GM21390 (cell line): ENCODE data around the gene UTS2B.

Source experiments
- ATAC-seq: cut with Tn5 transposase; IDR thresholded peaks from one replicate; pipeline ENCODE4 v1.9.1; 2021; ENCODE audit not compliant: unreplicated experiment

Gene UTS2B

GRCh38 chr3:191329654-191330529, at the start of gene UTS2B:
TSS of gene UTS2B (minus strand) at chr3:191330526. CDS start at chr3:191282189, 48,337 bp downstream.
- ATAC-seq, result peak; percentile 30

DNA sequence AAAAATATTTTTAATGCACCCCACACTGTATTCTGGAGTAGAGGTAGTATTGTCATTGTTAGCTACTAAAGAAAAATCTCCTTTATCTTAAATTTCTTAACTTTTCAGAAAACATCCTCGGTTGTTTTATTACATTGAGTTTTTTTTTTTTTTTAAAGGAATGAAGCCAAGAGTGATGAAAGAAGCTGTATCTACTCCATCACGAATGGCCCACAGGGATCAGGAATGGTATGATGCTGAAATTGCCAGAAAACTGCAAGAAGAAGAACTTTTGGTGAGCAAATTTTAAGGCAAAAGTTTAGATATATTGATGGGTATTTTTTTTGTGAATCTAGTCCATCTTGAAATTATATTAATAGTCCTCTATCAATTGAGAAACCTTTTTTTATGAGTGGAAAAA, 49.7 kb upstream of the UTS2B start:
- ATAC-seq, result no peak

- ATAC-seq, result no peak
These were observed 49.1 kb upstream of the UTS2B start for GRCh38 chr3:191379446-191379845.

DNA sequence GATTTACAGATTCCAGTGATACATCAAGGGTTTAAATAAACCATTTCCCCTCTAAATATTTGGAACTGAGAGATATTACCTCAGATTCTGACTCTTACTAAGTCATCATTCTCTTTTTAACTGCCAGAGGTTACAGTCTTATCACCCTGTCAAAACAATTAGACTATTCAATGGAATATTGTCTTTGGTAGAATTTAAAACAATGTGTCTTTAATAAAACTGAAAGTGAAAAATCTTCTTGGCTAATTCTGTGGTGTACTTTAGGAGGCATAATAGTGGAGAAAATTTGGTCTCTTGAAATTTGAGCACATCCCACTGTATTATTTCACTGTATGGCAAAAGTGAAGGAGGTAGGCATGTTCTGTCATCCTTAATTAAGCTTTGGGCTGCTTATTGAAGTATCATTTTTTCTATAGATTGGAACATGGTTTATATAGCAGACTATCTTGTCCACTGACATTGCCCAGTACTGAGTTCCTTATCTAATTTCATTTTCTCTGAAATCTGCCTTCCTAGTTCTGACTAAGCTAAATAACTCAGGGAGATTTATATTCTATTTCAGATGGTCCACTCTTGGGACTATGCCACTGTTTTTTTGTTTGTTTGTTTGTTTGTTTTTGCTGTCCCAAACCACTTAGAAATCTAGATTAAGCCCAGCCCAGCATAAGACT, 48.0 kb upstream of the UTS2B start:
- ATAC-seq, result no peak

DNA sequence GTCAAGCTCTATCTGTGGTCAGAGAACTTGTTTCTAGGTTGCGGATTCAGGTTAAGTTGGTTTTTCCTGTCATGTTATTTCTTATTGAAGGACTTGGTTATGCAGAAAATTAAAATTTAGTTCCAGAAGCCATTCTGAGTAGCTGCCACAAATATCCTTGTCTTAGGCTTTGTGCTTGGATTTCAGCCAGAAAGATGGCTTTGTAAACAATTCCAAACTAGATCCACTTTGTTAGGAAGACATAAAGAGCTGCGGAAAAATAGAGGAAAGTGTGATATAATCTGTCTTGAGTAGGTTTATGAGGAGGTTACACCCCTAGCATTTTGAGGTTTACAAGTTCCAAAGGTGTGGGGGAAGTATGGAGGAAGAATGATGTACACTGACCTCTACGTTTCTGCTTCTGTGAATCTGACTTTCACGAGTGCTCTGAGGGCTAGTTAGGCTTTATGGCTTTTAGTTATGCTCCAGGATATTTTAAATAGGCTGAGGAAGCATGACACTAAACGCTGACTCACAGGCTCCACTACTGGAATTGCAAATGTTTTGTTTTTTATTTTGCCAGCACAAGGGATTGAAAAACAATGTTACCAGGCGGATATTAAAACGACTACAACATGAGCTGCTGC, 46.3 kb upstream of the UTS2B start:
- no peak for ATAC-seq

DNA sequence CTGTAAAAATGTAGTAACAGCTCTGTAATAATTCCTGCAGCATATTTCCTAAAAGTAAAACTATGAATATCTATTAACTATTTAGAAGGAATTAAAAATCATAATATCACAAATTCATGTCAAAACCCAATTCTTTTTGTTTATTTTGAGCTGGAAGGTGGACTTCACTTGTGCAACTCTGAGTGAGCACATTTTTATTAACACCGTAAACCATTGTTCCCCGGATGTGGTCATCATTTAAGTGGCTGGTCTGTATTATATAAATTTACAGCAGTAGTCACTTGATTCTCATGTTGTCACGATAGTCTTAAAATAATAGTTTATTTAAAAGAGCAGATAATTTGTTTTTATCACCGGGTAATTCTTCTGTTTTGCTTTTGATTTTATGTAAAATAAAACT, 43.0 kb upstream of the UTS2B start:
- no peak for ATAC-seq

DNA sequence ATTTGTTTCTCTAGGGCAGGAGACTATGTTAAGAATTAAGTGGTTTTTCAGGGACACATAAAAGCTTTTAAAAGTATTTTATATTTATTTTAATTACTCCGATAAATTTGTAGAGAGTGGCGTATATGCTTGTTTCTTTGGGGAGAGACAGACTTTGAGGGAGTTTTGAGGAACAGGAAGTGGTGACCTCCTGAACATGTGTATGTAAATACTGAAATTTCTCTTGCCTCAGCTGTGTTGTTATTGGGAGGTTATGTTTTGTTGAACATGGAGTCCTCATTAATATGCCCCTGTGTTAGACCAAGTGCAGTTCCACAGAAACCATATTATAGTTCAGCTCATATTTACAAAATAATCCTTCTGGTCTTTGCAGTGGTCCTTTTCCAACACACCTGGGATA, 41.8 kb upstream of the UTS2B start:
- no peak for ATAC-seq

GRCh38 chr3:191369616-191370010, 39.3 kb upstream of the UTS2B start:
- ATAC-seq, result no peak

DNA sequence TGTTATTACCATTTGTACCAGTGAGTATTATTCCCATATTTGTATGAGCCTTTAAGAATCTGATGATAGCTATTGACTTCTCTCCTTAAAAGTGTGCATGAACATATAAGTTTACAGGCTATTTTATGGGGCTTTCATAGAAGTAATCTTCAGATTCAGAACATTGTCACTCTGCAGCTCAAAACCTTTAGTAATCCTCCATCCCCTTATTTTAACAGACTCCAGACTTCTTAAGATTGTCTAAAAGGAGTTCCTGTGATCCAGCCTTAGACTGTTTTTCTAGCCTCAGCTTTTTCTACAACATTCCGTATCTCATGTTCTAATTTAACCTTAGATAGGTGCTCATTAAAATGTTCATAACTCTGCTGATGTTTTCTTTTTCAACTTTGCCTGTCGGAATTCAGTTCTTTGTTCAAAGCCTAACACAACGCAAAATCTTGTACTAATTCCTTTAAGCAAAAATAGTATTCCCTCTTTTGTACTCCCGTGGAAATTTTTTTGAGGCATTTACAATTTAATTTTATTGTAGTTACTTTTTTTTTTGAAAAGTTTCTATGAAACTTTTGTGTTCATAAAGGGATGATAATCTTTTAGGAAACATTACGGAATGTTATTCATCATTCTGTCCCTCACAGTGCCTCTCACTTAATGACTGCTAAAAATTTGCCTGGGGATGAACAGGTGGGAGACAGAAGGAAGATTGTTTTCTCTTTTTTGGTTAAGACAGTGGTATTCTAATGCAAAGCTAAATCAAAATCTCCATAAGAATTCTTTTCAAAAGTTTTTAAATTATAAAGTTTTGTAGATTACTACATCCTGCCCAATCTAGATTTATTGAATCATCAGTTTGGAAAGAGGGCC, 38.7 kb upstream of the UTS2B start:
- no peak for ATAC-seq

GRCh38 chr3:191366675-191367074, 36.3 kb upstream of the UTS2B start:
- ATAC-seq, result no peak

DNA sequence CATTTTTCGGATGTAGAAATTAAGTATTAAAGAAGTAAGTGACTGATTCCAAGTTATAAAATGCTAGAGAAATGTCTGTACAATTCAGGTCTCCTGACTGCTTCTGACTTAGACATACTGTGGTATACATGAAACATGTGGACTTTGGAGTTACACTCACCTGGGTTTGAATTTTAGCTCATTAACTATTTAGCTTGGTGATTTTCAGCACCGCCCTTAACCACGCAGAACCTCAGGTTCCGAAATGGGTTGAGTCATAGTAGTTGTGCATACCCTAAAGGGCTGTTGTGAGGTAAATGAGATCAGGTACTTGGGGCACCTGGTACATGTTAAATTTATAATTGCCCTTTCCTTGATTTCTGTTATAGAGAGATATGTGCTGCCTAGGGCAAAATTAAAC, 32.9 kb upstream of the UTS2B start:
- no peak for ATAC-seq

GRCh38 chr3:191362524-191363090, 32.3 kb upstream of the UTS2B start:
- ATAC-seq, result no peak

DNA sequence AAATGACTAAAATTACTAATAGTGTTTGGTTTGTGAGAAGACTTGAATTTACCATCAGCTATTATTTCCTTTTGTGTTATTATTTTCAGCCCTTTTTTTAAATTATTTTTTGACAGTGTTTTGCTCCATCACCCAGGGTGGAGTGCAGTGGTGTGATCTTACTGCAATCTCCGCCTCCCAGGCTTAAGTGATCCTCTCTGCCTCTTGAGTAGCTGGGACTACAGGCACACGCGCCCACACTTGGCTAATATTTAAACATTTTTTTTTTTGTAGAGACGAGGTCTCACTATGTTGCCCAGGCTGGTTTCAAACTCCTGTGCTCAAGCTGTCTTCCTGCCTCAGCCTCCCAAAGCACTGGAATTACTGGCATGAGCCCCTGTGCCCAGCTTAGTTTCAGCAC, 31.7 kb upstream of the UTS2B start:
- no peak for ATAC-seq

DNA sequence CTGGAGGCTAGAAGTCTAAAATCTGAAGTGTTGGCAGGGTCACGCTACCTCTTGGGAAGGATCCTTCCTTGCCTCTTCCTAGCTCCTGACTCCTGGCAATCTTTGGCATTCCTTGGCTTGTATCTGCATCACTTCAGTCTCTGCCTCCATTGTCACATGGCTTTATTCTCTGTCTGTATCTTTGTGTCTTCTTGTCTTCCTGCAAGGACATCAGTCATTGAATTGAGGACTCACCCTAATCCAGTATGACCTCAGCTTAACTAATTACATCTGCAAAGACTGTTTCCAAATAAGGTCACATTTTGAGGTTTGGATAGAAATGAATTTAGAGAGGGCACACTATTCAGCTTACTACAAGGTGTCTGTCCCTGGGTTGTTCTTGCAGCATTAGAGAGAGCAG, 31.1 kb upstream of the UTS2B start:
- no peak for ATAC-seq

DNA sequence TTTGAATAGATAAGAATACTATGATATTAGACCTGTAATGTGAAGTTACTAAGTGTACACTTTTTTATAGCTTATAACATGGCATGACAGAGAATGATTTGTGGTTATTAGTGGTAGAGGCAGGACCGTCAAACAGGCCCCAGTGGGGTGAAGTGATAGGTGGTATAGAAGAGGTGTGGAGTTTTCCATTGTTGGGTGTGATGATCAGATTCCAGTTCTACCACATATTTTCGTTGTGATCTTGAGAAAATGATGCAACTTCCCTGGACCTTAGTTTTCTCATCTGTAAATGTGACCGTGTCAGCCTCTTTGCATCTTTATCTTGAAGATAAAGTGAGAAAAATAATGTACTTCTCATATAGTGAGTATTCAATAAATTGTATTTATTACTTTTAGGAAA, 30.3 kb upstream of the UTS2B start:
- ATAC-seq, result no peak

- peak; percentile 33 for ATAC-seq
These were observed 28.6 kb upstream of the UTS2B start for GRCh38 chr3:191358929-191359328.

DNA sequence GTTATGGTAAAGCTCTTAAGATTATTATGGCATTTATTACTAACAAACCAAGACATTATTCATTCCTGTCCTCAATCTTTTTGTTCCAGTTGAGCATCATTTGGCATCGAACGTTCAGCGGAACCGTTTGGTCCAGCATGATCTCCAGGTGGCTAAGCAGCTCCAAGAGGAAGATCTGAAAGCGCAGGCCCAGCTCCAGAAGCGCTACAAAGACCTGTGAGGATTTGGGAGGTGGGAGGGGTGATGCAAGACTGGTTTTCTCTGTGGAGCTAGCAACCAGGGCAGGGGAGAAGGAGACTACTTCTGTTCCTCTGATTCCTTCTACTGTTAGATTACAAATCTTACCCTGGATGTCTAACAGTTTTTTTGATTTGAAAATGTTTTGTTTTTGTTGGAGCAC, 27.6 kb upstream of the UTS2B start:
- ATAC-seq, result no peak

DNA sequence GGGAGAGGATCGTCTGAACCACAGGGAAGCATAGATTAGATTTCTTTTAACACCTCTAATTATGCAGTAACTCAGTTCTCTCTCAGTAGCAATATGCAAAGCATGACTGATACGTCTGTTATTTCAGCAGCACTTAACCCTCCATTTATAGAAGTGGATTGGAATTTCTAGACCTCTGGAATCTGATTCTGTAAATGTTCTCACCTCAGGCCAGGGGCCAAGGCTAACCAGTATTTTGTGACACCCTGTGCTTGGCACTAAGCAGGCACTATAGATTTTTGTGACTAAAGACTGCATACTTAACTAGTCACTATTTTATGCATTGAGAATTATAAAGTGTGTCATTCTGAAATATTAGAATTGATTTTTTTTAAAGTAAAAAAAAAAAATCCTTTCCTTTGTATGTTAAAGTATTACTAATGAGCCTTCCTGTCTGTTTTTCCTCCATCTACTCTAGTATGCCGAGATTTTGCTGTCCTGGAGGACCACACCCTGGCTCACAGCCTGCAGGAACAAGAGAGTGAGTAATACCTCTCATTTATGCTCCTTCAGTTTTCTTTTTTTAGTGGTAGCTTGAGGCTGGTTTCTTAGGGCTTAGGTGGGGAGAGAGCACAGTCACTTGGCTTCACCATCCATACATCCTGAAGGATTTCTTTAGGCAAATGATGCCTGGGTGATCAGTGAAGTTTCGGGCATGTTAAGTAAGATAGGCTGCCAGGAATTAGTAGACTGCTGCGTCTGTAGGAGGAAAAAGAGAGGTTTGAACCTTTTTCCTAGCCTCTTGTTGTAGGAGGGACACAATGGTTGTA, 26.5 kb upstream of the UTS2B start:
- ATAC-seq, result no peak

DNA sequence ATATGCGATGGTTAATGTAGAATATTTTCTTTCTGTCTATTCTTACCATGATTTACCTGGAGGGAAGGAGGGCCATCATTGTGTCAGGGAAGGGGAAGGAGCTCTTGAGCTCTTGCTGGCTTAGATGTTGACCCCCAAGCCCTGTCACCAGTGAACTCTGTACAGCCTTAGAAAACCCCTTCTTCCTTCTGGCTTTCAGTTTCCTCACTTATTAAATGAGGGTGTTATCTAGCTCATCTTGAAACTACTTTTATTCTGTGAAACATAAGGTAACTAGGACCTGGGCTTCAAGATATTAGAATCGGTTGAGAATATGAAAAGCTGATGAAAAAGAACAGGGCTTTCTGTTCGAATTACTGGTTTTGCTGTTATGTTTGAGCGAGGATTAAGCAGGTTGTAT, 25.1 kb upstream of the UTS2B start:
- ATAC-seq, result peak; percentile 72
